A673 (cell line): ENCODE data around the gene BRS3. TPM values are rescaled to one million over a fixed set of nuclear protein-coding genes. Genes with fewer than 3 reads are reported as not detected.

Experiments
- BruUV-seq: library from RNA; stranded (reverse); fragments of 400-500 nt; replicated peaks from 2 replicates; lab custom pipeline; 2021; lab: Mats Ljungman, UMichigan
- CTCF ChIA-PET: fragments of 300-600 bp; sonication (Branson Sonifier 250); formaldehyde crosslinking; loops from one replicate; lab custom pipeline; 2022; ENCODE audit warnings: antibody characterized with exemption; lab: Charles Lee
- POLR2A ChIA-PET: fragments of 300-600 bp; sonication (Branson Sonifier 250); formaldehyde crosslinking; loops from one replicate; lab custom pipeline; 2022; ENCODE audit warnings: antibody characterized with exemption; ENCODE audit not compliant: low non-redundant PET; lab: Charles Lee
- DNase-seq: peaks from one replicate; pipeline ENCODE4 v3.0.0-alpha.2; 2015; ENCODE audit warnings: low spot score
- H3K27ac ChIP-seq: fragments of 200-600 bp; sonication (generic); 2 replicates; pipeline ENCODE4 v1.5.1; 2016; ENCODE audit warnings: mixed run types, low read depth, mild to moderate bottlenecking, mixed read lengths, antibody characterized with exemption, low read length; ENCODE audit not compliant: poor library complexity, severe bottlenecking
- H3K27me3 ChIP-seq: fragments of 200-600 bp; sonication (generic); replicated peaks from 2 replicates; pipeline ENCODE4 v1.6.1; 2017; ENCODE audit warnings: mixed run types, low read depth, mild to moderate bottlenecking, mixed read lengths, antibody characterized with exemption, low read length; ENCODE audit not compliant: insufficient read depth, poor library complexity
- H3K36me3 ChIP-seq: fragments of 200-600 bp; sonication (generic); 2 replicates; pipeline ENCODE4 v1.6.1; 2016; ENCODE audit warnings: mixed run types, mild to moderate bottlenecking, mixed read lengths, antibody characterized with exemption, low read length; ENCODE audit not compliant: insufficient read depth, poor library complexity, severe bottlenecking
- H3K4me1 ChIP-seq: fragments of 200-600 bp; sonication (generic); 2 replicates; pipeline ENCODE4 v1.6.1; 2017; ENCODE audit warnings: mixed run types, mild to moderate bottlenecking, mixed read lengths, antibody characterized with exemption, low read length; ENCODE audit not compliant: insufficient read depth, poor library complexity, severe bottlenecking
- H3K4me3 ChIP-seq: fragments of 200-600 bp; sonication (generic); 2 replicates; pipeline ENCODE4 v1.5.1; 2016; ENCODE audit warnings: low read depth, mixed run types, mild to moderate bottlenecking, mixed read lengths, low read length; ENCODE audit not compliant: poor library complexity, severe bottlenecking
- H3K9me3 ChIP-seq: fragments of 200-600 bp; sonication (generic); 2 replicates; pipeline ENCODE4 v1.6.1; 2016; ENCODE audit warnings: mixed run types, low read depth, mild to moderate bottlenecking, mixed read lengths, antibody characterized with exemption, low read length; ENCODE audit not compliant: poor library complexity, severe bottlenecking
- CTCF ChIP-seq: fragments of 300-800, 200-600 bp; sonication (generic); conservative IDR thresholded peaks from 2 replicates; pipeline ENCODE4 v1.5.1; 2017; ENCODE audit warnings: low read depth, mild to moderate bottlenecking, antibody characterized with exemption, low read length, moderate library complexity, mixed read lengths
- EZH2 ChIP-seq: fragments of 200-600 bp; sonication (generic); IDR thresholded peaks from 2 replicates; pipeline ENCODE4 v1.6.1; 2017; ENCODE audit warnings: borderline replicate concordance, low read depth, mild to moderate bottlenecking, mixed read lengths, antibody characterized with exemption, low read length; ENCODE audit not compliant: poor library complexity, severe bottlenecking
- intact Hi-C: fragments of 100-400 bp; cut with micrococcal nuclease; formaldehyde crosslinking; loops from one replicate; pipeline ENCODE4 v1.10.0; 2022; ENCODE audit not compliant: unreplicated experiment
- total RNA-seq: library from RNA; stranded (reverse); gene quantifications from 2 replicates; pipeline ENCODE4 v1.2.3, GENCODE V29; 2021

The BRS3 gene
- total RNA-seq, 1 experiment from 2014 or later: not detected

- no peak overlapping the region for H3K4me3 ChIP-seq
- no peak overlapping the region for H3K27ac ChIP-seq
- H3K4me1 ChIP-seq: no peaks in the 10 kb centered on the region
- TF ChIP-seq CTCF (no peak), EZH2 (no peak)
- no peaks in the 10 kb centered on the region for H3K36me3 ChIP-seq
- POLR2A ChIA-PET: no interaction called here
- peaks cover 4% of the 10 kb centered on the region for H3K27me3 ChIP-seq
- intact Hi-C loops: no loop called here
- H3K9me3 ChIP-seq: no peaks in the 10 kb centered on the region
- BruUV-seq: no TSS peak
- no peak for DNase-seq
- CTCF ChIA-PET: no interaction called here
These were observed 51.1 kb downstream of the BRS3 start for GRCh38 chrX:136538811-136539210.

GRCh38 chrX:136540226-136540625, 52.5 kb downstream of the BRS3 start:
- ChIA-PET POLR2A (no interaction called here), CTCF (no interaction called here)
- TF ChIP-seq EZH2 (no peak), CTCF (no peak)
- no peaks in the 10 kb centered on the region for H3K27me3 ChIP-seq
- no peaks in the 10 kb centered on the region for H3K4me1 ChIP-seq
- no peaks in the 10 kb centered on the region for H3K9me3 ChIP-seq
- DNase-seq: no peak
- intact Hi-C loops: no loop called here
- no TSS peak for BruUV-seq
- no peak overlapping the region for H3K27ac ChIP-seq
- H3K4me3 ChIP-seq: no peak overlapping the region
- H3K36me3 ChIP-seq: no peaks in the 10 kb centered on the region

GRCh38 chrX:136541294-136541693, 53.5 kb downstream of the BRS3 start:
- DNase-seq: no peak
- ChIA-PET POLR2A (no interaction called here), CTCF (no interaction called here)
- no peaks in the 10 kb centered on the region for H3K9me3 ChIP-seq
- no peaks in the 10 kb centered on the region for H3K27me3 ChIP-seq
- no peak overlapping the region for H3K4me3 ChIP-seq
- no TSS peak for BruUV-seq
- H3K36me3 ChIP-seq: no peaks in the 10 kb centered on the region
- no peak overlapping the region for H3K27ac ChIP-seq
- H3K4me1 ChIP-seq: no peaks in the 10 kb centered on the region
- TF ChIP-seq CTCF (no peak), EZH2 (no peak)
- intact Hi-C loops: no loop called here
